Activated CD8-positive, alpha-beta T cell treated with anti-CD3 and anti-CD28 coated beads for 36 hours (primary cell): Measurements from ENCODE around the gene FAM3D. TPM values are rescaled to one million over a fixed set of nuclear protein-coding genes. Genes with fewer than 3 reads are reported as not detected.

ENCODE experiments used
- ATAC-seq: fragments of 200-7000 bp; cut with Tn5 transposase; one replicate; pipeline ENCODE4 v1.10.0; 2021; ENCODE audit warnings: mild to moderate bottlenecking, moderate library complexity
- CTCF ChIA-PET: fragments of 350-600 bp; sonication (Branson Sonifier 250); formaldehyde crosslinking; loops from one replicate; lab custom pipeline; 2021; ENCODE audit warnings: antibody characterized with exemption; lab: Charles Lee
- POLR2A ChIA-PET: fragments of 350-600 bp; sonication (Branson Sonifier 250); formaldehyde crosslinking; loops from one replicate; lab custom pipeline; 2021; ENCODE audit warnings: antibody characterized with exemption; lab: Charles Lee
- DNase-seq: peaks from one replicate; pipeline ENCODE4 v3.0.0-alpha.2; 2020
- H3K27ac Mint-ChIP-seq: one replicate; pipeline ENCODE4 v1.8.0; 2021; ENCODE audit warnings: mild to moderate bottlenecking, mixed read lengths
- H3K27me3 Mint-ChIP-seq: one replicate; pipeline ENCODE4 v1.8.0; 2021; ENCODE audit warnings: mixed read lengths
- H3K36me3 Mint-ChIP-seq: one replicate; pipeline ENCODE4 v1.8.0; 2021; ENCODE audit warnings: low read depth, mixed read lengths
- H3K4me1 Mint-ChIP-seq: one replicate; pipeline ENCODE4 v1.8.0; 2021; ENCODE audit warnings: low read depth, mixed read lengths
- H3K4me3 Mint-ChIP-seq: one replicate; pipeline ENCODE4 v1.8.0; 2021; ENCODE audit warnings: mild to moderate bottlenecking, moderate library complexity, mixed read lengths
- H3K9me3 Mint-ChIP-seq: one replicate; pipeline ENCODE4 v1.8.0; 2021; ENCODE audit warnings: mixed read lengths
- intact Hi-C: fragments of 100-400 bp; cut with micrococcal nuclease; formaldehyde crosslinking; loops from one replicate; pipeline ENCODE4 v1.10.0; 2022
- total RNA-seq, 2 experiments: library from RNA; stranded (reverse); gene quantifications; one replicate each; pipeline ENCODE4 v1.2.3, GENCODE V29; 2021
- TF ChIP-seq, protein P1 (sequence below): fragments of 200-600 bp; IDR thresholded peaks from one replicate; pipeline ENCODE4 v1.8.0; 2022; ENCODE audit warnings: antibody characterized with exemption, mild to moderate bottlenecking

FAM3D gene
- total RNA-seq, 2 experiments from 2014 or later = not detected

DNA sequence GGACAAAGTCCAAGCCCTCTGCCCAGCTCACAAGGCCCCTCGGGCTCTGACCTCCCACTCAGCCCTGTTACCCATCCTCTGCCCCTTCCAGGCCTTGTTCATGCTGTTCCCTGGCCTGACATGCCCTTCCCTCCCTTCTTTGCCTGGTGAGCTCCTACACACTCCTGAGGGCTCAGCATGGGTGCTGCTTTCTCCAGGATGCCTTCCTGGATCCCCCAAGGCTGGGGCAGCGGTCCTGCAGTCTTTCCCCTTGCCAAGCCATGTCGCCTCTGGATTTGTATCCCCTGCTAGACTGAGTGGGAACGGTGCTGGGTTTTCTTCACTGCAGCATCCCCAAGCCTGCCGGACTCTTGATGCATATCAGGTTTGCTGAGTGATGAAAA lies 35.9 kb downstream of the FAM3D start:
- Mint-ChIP-seq H3K4me1 (no peaks in the 10 kb centered on the region), H3K9me3 (no peaks in the 10 kb centered on the region), H3K36me3 (no peaks in the 10 kb centered on the region), H3K27me3 (peaks cover 4% of the 10 kb centered on the region), H3K27ac (no peak overlapping the region), H3K4me3 (no peak overlapping the region)
- intact Hi-C loops = loop anchor here (2.0 kb wide), 1 partner anchor 62 kb away; no protein-coding TSS in a partner anchor
- ATAC-seq (no peak), DNase-seq (no peak)
- ChIA-PET POLR2A (no interaction called here), CTCF (interaction anchor here (0.6 to 9.3 kb wide), 42 partner anchors 10 to 1843 kb away, joined by 3 to 161 read pairs (median 4); partner anchors contain the start of genes ACOX2, HTD2, PDHB and RPP14)
- TF ChIP-seq, protein P1, sequence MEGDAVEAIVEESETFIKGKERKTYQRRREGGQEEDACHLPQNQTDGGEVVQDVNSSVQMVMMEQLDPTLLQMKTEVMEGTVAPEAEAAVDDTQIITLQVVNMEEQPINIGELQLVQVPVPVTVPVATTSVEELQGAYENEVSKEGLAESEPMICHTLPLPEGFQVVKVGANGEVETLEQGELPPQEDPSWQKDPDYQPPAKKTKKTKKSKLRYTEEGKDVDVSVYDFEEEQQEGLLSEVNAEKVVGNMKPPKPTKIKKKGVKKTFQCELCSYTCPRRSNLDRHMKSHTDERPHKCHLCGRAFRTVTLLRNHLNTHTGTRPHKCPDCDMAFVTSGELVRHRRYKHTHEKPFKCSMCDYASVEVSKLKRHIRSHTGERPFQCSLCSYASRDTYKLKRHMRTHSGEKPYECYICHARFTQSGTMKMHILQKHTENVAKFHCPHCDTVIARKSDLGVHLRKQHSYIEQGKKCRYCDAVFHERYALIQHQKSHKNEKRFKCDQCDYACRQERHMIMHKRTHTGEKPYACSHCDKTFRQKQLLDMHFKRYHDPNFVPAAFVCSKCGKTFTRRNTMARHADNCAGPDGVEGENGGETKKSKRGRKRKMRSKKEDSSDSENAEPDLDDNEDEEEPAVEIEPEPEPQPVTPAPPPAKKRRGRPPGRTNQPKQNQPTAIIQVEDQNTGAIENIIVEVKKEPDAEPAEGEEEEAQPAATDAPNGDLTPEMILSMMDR = no peak

DNA sequence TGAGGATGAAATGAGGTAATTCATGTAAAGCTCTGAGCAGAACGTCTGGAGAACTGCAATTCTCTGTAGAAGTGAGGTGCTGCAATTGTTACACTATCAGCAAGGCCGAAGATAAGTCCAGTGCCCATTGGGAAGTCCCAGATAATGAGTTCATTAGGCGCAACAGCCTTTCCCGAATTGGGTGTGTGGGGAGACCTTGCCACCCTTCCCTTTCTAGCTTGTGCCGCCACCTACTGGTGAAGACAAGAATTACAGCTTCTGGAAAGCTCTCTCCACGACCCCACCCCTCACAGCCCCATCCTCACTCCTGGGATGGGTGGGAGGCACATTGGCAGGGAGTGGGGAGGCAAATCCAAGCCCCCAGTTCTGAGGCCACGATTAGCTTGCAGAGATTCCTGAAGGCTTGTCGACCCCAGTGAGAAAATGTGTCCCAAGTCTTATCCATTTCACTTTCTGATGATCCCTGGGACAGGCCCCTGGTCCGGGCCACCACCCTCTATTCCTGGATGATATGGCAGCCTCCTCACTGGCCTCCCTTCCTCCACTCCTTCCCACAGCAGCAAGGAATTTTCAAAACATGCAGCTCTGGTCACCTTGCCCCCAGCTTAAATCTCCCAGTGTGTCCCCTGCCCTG lies 36.4 kb downstream of the FAM3D start:
- no peaks in the 10 kb centered on the region for H3K9me3 Mint-ChIP-seq
- TF ChIP-seq, protein P1 = peak; percentile 93
- peak; percentile 51 for ATAC-seq
- ChIA-PET POLR2A (no interaction called here), CTCF (interaction anchor here (0.6 to 9.3 kb wide), 43 partner anchors 9 to 1844 kb away, joined by 3 to 161 read pairs (median 4); partner anchors contain the start of genes ACOX2, HTD2, PDHB and RPP14)
- intact Hi-C loops = loop anchor here (2.0 kb wide), 1 partner anchor 61 kb away; no protein-coding TSS in a partner anchor
- H3K27me3 Mint-ChIP-seq = peaks cover 4% of the 10 kb centered on the region
- H3K27ac Mint-ChIP-seq = no peak overlapping the region
- no peaks in the 10 kb centered on the region for H3K36me3 Mint-ChIP-seq
- no peak overlapping the region for H3K4me3 Mint-ChIP-seq
- H3K4me1 Mint-ChIP-seq = no peaks in the 10 kb centered on the region
- peak; percentile 66 for DNase-seq

GRCh38 chr3:58629629-58630028 lies 36.9 kb downstream of the FAM3D start:
- Mint-ChIP-seq H3K9me3 (no peaks in the 10 kb centered on the region), H3K4me3 (no peak overlapping the region), H3K4me1 (no peaks in the 10 kb centered on the region), H3K27ac (no peak overlapping the region), H3K36me3 (no peaks in the 10 kb centered on the region), H3K27me3 (peaks cover 4% of the 10 kb centered on the region)
- intact Hi-C loops = loop anchor here (2.0 kb wide), 1 partner anchor 61 kb away; no protein-coding TSS in a partner anchor
- ChIA-PET POLR2A (no interaction called here), CTCF (interaction anchor here (0.8 to 9.3 kb wide), 33 partner anchors 9 to 471 kb away, joined by 3 to 161 read pairs (median 4); partner anchors contain the start of genes ACOX2, HTD2 and RPP14)
- DNase-seq (no peak), ATAC-seq (no peak)
- TF ChIP-seq, protein P1 = no peak

DNA sequence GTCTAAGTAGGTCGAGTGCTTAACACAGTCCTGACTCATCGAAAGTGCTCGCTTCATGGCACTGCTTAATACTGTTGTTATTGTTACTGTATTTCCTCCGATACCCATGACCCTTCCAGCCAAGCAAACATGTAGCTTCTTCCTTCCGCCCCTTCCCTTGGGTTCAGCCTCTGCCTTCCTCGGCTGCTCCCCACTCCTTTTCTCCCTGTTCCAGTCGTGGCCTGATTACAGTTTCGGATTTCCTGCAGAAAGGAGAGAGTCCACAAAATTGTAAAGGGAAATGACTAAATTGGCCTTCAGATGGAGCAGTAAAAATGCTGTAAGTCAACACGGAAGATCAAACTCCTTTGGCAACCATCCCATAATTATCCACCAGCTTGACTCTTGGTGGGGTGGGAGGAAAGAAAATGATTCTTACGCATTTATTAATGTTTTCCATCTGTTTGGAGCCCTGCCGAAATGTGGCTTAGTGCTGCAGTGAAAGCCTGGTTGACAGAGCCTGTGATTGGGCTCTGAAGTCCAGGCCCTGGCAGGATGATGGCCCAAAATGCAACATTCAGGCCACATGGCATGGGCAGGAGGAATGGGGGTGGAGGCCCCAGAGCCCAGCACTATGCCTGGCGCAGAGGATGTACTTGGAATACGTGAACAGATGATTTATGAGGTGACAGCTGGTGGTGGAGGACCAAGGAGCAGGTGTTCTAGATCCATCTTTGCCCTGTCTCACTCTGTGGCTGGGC lies 37.6 kb downstream of the FAM3D start:
- intact Hi-C loops = no loop called here
- POLR2A ChIA-PET = no interaction called here
- TF ChIP-seq, protein P1 = no peak
- Mint-ChIP-seq H3K36me3 (no peaks in the 10 kb centered on the region), H3K27ac (no peak overlapping the region), H3K4me3 (no peak overlapping the region), H3K27me3 (peaks cover 4% of the 10 kb centered on the region), H3K9me3 (no peaks in the 10 kb centered on the region), H3K4me1 (no peaks in the 10 kb centered on the region)
- ATAC-seq (no peak), DNase-seq (no peak)
- CTCF ChIA-PET = interaction anchor here (1.0 to 9.3 kb wide), 5 partner anchors 11 to 60 kb away, joined by 3 to 161 read pairs (median 7); no protein-coding TSS in a partner anchor
